Parathyroid adenoma (tissue), 2 donors: ENCODE data around the gene TSPAN14.
"Not testable (repeated sequence)": the region's sequence is repeated elsewhere in the genome, so short reads cannot be mapped to it uniquely, and the experiment has no call there.

Source experiments
- H2AFZ ChIP-seq: fragments of 300-600 bp; sonication (generic); one replicate; pipeline ENCODE4 v1.7.0; 2017; ENCODE audit warnings: antibody characterized with exemption, mild to moderate bottlenecking
- H3K27ac ChIP-seq: fragments of 300-600 bp; sonication (generic); one replicate; pipeline ENCODE4 v1.7.0; 2017
- H3K27me3 ChIP-seq: fragments of 300-600 bp; sonication (generic); one replicate; pipeline ENCODE4 v1.7.0; 2017; ENCODE audit warnings: low read length; ENCODE audit not compliant: control insufficient read depth, insufficient read depth
- H3K36me3 ChIP-seq: fragments of 300-600 bp; sonication (generic); one replicate; pipeline ENCODE4 v1.7.0; 2017; ENCODE audit warnings: low read length; ENCODE audit not compliant: control insufficient read depth, insufficient read depth
- H3K4me1 ChIP-seq: fragments of 300-600 bp; sonication (generic); one replicate; pipeline ENCODE4 v1.7.0; 2017; ENCODE audit warnings: control low read depth
- H3K4me2 ChIP-seq: fragments of 300-600 bp; sonication (generic); one replicate; pipeline ENCODE4 v1.7.0; 2017; ENCODE audit warnings: low read length
- H3K4me3 ChIP-seq: fragments of 300-600 bp; sonication (generic); one replicate; pipeline ENCODE4 v1.7.0; 2017; ENCODE audit warnings: low read depth, low read length
- H3K79me2 ChIP-seq: fragments of 300-600 bp; sonication (generic); one replicate; pipeline ENCODE4 v1.7.0; 2017; ENCODE audit warnings: control low read depth
- H3K9ac ChIP-seq: fragments of 300-600 bp; sonication (generic); one replicate; pipeline ENCODE4 v1.7.0; 2017; ENCODE audit warnings: mild to moderate bottlenecking
- H3K9me3 ChIP-seq: fragments of 300-600 bp; sonication (generic); one replicate; pipeline ENCODE4 v1.7.0; 2017; ENCODE audit warnings: low read length; ENCODE audit not compliant: control insufficient read depth
- TF ChIP-seq, protein P1 (sequence below): fragments of 300-600 bp; sonication (generic); IDR thresholded peaks from one replicate; pipeline ENCODE4 v1.7.0; 2017; ENCODE audit warnings: antibody characterized with exemption, mild to moderate bottlenecking
- donor health status: primary hyperparathyroidism.

Gene TSPAN14

GRCh38 chr10:80542652-80543318 lies 88.7 kb downstream of the TSPAN14 start:
- H3K36me3 ChIP-seq: no peaks in the 10 kb centered on the region
- H3K9me3 ChIP-seq: no peaks in the 10 kb centered on the region
- H3K4me3 ChIP-seq: no peak overlapping the region
- TF ChIP-seq, protein P1, sequence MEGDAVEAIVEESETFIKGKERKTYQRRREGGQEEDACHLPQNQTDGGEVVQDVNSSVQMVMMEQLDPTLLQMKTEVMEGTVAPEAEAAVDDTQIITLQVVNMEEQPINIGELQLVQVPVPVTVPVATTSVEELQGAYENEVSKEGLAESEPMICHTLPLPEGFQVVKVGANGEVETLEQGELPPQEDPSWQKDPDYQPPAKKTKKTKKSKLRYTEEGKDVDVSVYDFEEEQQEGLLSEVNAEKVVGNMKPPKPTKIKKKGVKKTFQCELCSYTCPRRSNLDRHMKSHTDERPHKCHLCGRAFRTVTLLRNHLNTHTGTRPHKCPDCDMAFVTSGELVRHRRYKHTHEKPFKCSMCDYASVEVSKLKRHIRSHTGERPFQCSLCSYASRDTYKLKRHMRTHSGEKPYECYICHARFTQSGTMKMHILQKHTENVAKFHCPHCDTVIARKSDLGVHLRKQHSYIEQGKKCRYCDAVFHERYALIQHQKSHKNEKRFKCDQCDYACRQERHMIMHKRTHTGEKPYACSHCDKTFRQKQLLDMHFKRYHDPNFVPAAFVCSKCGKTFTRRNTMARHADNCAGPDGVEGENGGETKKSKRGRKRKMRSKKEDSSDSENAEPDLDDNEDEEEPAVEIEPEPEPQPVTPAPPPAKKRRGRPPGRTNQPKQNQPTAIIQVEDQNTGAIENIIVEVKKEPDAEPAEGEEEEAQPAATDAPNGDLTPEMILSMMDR: no peak
- no peak overlapping the region for H3K9ac ChIP-seq
- no peak overlapping the region for H2AFZ ChIP-seq
- no peak overlapping the region for H3K4me2 ChIP-seq
- no peak overlapping the region for H3K27ac ChIP-seq
- H3K27me3 ChIP-seq: no peaks in the 10 kb centered on the region
- no peaks in the 10 kb centered on the region for H3K79me2 ChIP-seq
- H3K4me1 ChIP-seq: no peaks in the 10 kb centered on the region

GRCh38 chr10:80543319-80543672 lies 89.2 kb downstream of the TSPAN14 start:
- H3K4me1 ChIP-seq, H3K9ac ChIP-seq, H3K27me3 ChIP-seq, H3K79me2 ChIP-seq, H3K4me2 ChIP-seq, H3K9me3 ChIP-seq, H3K27ac ChIP-seq, H3K36me3 ChIP-seq, H3K4me3 ChIP-seq, H2AFZ ChIP-seq: not testable (repeated sequence)

DNA sequence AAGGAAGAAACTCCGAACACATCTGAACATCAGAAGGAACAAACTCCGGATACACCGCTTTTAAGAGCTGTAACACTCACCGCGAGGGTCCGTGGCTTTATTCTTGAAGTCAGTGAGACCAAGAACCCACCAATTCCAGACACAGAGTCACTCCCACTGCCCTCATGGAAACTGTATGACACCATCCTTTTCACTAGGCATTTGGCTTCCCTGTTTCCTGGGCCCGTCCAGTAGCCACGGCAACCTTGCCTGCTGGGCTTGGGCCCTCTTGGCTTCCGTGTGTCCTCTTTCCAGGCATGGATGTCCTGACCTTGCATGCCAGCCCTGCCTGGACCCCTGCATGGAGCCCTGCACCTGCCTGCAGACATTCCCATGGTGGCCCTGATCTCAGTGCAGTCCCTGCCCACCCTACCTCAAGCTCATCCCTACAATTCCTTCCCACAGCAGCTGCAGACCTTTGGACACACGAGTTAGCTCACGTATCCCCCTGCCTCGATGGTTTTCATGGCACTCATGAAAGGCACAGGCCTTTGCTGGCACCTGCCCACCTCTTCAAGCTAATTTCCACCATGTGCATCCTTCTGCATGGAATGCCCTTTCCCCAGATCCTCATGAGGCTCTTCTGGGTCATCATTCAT lies 90.3 kb downstream of the TSPAN14 start:
- Histone ChIP-seq H2AFZ (no peak overlapping the region), H3K36me3 (no peaks in the 10 kb centered on the region), H3K4me2 (no peak overlapping the region), H3K27ac (no peak overlapping the region), H3K4me3 (no peak overlapping the region), H3K27me3 (no peaks in the 10 kb centered on the region), H3K9ac (no peak overlapping the region), H3K79me2 (no peaks in the 10 kb centered on the region), H3K9me3 (no peaks in the 10 kb centered on the region), H3K4me1 (no peaks in the 10 kb centered on the region)
- TF ChIP-seq, protein P1: no peak

DNA sequence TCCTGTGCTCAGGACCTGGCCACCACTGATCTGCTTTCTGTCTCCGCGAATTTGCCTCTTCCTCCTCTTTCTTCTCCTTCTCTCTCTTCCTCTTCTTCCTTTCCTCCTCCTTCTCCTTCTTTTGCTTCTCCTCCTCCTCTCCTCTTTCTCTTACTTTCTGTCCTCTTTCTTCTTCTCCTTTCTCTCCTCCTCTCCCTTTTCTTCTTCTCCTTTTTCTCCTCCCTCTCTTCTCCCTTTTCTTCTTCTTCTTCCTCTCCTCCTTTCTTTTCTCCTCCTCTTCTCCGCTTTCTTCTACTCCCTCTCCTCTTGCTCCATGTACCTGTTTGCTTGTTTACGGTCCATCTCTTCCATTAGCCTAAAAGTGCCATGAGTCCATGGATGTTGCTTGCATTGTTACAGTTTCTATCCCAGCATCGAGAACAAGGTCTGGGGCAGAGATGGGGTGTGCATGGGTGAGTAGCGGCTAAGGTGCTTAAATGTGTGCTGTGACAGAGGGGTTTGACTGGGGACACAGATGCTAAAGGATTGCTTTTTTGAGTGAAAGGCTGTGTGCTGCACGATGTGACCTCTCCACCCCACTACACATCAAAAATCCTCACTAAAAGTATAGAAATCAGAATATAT lies 91.3 kb downstream of the TSPAN14 start:
- Histone ChIP-seq H3K4me3 (no peak overlapping the region), H3K27me3 (no peaks in the 10 kb centered on the region), H3K4me2 (no peak overlapping the region), H3K9ac (no peak overlapping the region), H3K27ac (no peak overlapping the region), H3K79me2 (no peaks in the 10 kb centered on the region), H3K9me3 (no peaks in the 10 kb centered on the region), H3K36me3 (no peaks in the 10 kb centered on the region), H3K4me1 (no peaks in the 10 kb centered on the region), H2AFZ (no peak overlapping the region)
- TF ChIP-seq, protein P1: no peak

GRCh38 chr10:80552151-80552646 lies 98.1 kb downstream of the TSPAN14 start:
- H3K27me3 ChIP-seq: no peaks in the 10 kb centered on the region

More at GRCh38 chr10:80552151-80552646, 98.1 kb downstream of the TSPAN14 start:
- no peaks in the 10 kb centered on the region for H3K79me2 ChIP-seq
- no peak overlapping the region for H3K9ac ChIP-seq
- H3K36me3 ChIP-seq: no peaks in the 10 kb centered on the region
- no peak overlapping the region for H3K4me3 ChIP-seq
- H3K4me2 ChIP-seq: no peak overlapping the region
- H3K4me1 ChIP-seq: peaks cover 3% of the 10 kb centered on the region
- no peak overlapping the region for H3K27ac ChIP-seq
- H3K9me3 ChIP-seq: no peaks in the 10 kb centered on the region
- TF ChIP-seq, protein P1: no peak
- H2AFZ ChIP-seq: peak overlapping the region; percentile 6
